DND-41 (cell line): ENCODE data around the gene CACNA1S.

Experiments
- CTCF ChIP-seq: IDR thresholded peaks from 2 replicates; pipeline ENCODE4 v1.5.1; 2012; ENCODE audit warnings: borderline replicate concordance, low read length, moderate library complexity, mild to moderate bottlenecking; ENCODE audit not compliant: poor library complexity, severe bottlenecking; ENCODE audit errors: extremely low read depth
- EZH2 ChIP-seq: IDR thresholded peaks from 3 replicates; pipeline ENCODE4 v1.6.1; 2012; ENCODE audit warnings: borderline replicate concordance, low read depth, mild to moderate bottlenecking, moderate library complexity, low read length, inconsistent platforms; ENCODE audit not compliant: severe bottlenecking

GRCh38 chr1:201016943-201017827 lies 95.0 kb downstream of the CACNA1S start:
- no peak for TF ChIP-seq CTCF
- TF ChIP-seq EZH2: no peak
